HG03565 (cell line): ENCODE measurements around the gene CCDC91.
"Not testable (repeated sequence)": the region's sequence is repeated elsewhere in the genome, so short reads cannot be mapped to it uniquely, and the experiment has no call there.

Source experiments
- ATAC-seq: cut with Tn5 transposase; IDR thresholded peaks from one replicate; pipeline ENCODE4 v1.9.1; 2021; ENCODE audit warnings: mild to moderate bottlenecking, moderate library complexity; ENCODE audit not compliant: unreplicated experiment

The CCDC91 gene

DNA sequence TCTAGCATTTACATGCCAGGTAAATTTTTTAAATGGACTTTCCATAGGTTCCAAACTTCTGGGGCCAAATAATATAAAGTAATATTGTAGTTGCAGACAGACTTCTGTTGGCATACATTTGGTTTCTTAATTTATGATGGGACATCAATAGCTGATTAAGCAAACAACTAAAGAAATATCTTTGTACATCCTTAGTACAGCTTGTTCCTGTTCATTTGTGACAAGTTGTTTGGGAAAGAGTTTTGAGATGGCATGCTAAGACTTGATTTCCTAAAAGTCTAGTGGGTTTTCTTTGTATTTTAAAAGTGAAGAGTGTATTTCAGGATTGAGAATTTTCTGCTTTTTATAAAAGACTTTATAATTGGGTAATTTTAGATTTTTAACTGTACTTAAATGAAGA lies 41.0 kb downstream of the CCDC91 start:
- ATAC-seq: no peak

DNA sequence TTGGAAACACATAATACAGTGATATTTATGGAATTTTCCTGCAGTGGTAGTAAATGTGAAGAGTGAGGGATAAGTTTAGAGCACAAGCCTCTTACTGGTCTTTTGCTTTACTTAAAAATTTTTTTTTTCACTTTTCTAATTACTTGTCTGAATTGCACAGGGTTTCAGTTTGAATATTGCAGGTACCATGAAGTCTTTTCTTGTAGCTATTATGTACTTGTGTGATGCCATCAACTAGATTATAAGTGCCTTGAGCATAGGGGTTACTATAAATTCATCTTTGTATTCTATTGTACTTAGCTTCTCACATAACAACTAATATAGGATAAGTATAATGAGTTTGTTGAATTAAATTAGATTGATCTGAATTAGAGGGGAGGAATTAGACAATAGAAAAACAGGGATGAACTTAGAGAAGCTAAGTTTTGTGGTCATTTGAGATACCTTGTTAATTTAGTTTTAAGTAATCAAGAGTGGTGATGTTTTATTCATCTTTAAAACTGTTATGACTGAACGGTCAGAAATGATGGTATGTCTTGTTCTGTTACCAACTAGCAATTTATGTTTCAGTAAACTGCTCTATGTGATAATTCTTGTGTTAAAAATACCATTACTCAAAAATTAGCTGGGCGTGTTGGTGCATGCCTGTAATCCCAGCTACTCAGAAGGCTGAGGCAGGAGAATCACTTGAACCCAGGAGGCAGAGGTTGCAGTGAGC lies 42.1 kb downstream of the CCDC91 start:
- peak; percentile 43 for ATAC-seq

DNA sequence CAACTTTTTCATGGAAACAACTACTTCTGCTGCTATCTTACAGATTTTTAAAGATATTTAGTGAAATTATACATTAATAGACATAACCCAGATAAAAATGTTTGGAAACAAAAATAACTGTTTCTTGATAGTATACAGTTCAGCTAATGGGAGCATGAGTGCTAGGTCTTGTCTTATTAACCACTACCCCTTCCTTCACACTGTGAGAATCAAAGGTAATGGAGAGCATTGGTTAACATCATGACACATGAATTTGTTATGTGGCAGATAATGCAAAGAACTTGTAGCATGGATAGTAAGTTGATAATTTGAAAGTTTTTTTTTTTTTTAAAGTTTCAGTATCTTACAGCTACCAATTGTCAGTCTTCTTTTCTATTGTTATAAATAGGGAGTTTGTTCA lies 44.2 kb downstream of the CCDC91 start:
- no peak for ATAC-seq

DNA sequence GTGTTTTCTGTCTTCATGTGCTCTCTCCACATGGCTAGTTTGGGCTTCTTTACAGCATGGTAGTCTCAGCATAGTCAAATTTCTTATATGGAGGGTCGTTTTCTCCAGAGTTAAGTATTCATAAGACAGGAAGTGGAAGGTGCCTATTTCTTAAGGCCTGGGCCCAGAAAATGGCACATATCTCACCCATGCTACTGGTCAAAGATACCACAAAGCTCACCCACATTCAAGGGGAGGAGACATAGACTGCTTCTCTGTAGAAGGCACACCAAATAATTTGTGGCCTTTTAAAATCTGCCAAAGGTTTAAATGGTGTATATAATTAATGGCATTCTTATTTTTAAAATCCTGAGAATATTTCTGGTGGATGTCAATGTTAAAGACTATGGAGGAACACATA lies 44.8 kb downstream of the CCDC91 start:
- no peak for ATAC-seq

DNA sequence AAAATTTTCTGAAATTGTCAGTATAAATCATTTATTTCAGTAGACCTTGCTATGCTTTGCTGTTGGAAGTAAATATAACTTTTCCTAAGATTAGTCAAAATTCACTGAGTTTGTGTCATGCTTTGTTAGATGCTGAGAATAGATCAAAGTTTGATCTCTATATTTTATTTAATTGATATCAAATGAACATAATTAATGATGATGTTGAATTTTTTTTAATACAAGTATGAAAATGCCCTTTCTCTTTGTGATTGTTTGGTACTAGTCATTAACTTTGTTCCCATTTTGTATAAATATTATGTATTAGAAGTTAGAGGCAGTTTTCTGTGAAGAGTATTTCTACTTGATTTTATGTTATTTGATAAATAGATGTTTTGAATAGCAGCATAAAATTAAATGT lies 45.7 kb downstream of the CCDC91 start:
- ATAC-seq: no peak

DNA sequence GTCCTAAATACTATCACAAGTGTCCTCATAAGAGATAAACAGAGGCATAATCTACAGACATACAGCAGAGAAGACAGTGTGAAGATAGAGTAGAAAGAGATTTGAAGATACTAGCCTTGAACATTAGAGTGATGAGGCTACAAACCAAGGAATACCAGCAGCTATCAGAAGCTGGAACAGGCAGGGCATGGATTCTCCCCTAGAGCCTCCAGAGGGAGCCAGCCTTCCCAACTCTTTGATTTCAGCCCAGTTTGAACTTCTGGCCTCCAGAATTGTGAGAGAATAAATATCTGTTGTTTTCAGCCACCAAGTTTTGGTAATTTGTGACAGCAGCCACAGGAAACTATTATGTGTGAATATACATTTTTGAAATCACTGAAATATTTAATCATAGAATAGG lies 47.2 kb downstream of the CCDC91 start:
- no peak for ATAC-seq

DNA sequence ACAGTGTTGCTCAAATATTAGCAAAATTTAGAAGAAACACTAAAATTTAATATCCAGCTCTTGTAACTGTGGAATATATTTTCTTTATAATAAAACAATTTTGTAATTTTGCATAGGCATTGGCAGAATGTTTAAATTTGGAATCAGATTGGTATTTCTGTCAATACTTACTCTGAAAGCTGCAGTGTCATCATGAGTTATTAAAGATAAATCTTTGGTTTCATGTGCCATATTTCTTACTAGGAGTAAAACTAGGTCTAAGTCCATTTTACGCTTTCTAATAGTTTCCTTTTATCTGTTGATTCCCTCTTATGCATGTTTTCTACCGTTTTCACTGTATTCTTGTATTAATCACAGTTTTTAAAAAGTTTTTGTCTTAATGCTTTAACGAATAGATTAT lies 49.7 kb downstream of the CCDC91 start:
- ATAC-seq: no peak

DNA sequence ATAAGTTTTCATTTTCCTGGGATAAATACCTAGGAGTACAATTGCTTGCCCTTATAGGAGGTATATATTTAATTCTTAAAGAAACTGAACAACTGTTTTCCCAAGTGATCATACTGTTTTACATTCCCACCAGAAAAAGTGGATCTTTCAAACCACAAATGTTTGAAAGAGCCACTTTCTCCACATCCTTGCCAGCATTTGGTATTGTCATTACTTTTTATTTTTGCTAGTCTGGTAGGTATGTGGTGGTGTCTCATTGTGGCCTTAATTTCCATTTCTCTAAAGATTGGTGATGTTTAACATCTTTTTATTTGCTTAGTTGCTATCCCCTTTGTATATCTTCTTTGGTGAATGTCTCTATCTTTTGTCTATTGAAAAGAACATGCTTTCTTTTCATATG lies 50.6 kb downstream of the CCDC91 start:
- no peak for ATAC-seq

DNA sequence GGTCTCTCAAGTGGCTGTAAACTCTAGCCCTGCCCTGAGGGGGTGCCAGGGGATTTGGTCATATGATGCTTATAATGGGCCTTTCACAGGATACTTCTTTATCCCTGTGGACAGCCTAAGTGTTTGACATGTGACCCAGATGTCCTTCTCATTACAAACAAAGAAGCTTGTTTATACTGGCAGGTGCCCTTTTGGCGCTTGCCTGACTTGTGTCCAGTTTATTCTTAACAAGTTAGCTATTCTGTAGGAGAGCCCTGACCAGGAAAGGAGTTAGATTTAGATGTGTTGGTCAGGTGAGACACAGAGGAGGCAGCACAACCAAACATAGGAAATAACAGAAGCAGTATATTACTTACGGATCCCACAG lies 51.9 kb downstream of the CCDC91 start:
- no peak for ATAC-seq

DNA sequence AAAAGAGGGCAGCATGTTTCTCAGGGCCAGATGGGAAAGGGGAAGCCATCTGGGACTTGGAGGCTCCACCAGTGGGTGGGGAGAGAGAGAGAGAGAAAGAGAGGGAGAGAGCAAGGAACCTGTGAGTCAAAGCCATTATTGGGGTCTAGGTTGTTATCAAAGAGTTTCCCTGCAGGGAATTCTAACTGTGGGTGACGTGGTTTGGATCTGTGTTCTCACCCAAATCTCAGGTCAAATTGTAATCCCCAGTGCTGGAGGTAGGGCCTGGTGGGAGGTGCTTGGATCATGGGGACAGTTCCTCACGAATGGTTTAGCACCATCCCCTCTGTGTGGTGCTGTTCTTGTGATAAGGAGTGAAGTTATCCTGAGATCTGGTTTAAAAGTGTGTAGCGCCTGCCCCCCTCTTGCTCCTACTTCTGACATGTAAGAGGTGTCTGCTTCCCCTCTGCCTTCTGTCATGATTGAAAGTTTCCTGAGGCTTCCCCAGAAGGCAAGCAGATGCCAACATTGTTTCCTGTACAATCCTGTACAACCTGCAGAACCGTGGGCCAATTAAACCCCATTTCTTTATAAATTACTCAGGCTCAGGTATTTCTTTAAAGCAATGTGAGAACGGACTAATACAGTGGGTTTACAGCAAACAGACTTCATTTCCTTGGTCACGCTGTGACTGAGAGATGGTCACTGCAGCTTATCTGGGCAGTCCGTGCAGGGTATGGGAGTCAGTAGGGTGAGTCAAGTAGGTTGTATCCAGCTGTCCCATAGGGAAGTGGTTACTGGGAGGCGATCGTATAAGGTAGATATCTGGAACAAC lies 52.4 kb downstream of the CCDC91 start:
- no peak for ATAC-seq

DNA sequence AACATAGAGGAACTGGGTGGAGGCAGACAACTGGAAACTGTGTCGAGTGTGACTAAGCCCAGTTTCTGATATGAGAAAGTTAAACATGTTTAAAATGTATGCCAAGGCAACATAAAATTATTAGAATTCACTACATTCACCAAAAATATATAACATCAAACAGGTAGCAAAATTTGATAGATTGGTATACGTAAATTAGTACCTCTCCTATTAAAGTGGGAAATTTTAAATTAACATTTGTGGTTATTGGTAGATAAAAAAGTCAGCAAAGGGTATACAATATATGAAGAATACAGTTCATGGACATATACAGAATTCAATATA lies 53.0 kb downstream of the CCDC91 start:
- no peak for ATAC-seq

DNA sequence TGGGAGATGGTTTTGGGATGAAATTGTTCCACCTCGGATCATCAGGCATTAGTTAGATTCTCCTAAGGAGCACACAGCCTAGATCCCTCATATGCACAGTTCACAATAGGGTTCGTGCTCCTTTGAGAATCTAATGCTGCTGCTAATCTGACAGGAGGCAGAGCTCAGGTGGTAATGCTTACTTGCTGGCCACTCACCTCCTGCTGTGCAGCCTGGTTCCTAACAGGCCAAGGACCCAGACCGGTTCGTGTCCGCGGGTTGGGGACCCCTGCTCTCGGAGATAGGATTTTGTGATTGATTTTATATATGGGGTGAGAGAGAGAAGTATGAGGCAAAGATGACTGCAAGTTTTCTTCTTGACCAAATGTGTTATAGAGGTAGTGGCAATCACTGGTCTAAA lies 57.5 kb downstream of the CCDC91 start:
- ATAC-seq: no peak

DNA sequence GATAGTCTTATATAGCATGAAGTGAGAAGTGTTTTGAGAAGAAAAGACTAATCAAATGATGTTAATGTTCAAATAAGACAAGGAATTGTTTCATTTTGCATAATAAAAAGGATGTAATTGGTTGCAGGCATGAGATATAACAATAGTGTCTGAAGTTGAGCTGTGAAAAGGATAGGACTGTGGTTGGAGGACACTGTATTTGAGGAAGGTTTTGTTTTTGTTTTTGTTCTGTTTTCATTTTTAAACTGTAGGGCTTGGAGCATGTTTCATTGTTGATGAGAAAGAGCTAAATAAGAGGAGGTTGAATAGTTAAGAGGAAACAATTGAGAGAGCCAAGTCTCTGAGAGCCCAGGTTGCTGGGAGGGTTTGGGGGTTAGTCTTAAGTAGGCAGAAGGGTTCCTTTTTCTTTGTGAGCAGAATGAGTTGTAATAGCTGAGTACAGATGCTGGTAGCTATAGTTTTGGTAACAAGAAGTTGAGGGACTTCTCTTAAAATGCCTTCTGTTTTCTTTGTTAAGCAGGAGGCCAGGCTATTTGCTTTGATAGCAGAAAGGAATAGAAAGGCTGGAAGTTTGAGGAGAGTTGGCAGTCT lies 58.4 kb downstream of the CCDC91 start:
- no peak for ATAC-seq

DNA sequence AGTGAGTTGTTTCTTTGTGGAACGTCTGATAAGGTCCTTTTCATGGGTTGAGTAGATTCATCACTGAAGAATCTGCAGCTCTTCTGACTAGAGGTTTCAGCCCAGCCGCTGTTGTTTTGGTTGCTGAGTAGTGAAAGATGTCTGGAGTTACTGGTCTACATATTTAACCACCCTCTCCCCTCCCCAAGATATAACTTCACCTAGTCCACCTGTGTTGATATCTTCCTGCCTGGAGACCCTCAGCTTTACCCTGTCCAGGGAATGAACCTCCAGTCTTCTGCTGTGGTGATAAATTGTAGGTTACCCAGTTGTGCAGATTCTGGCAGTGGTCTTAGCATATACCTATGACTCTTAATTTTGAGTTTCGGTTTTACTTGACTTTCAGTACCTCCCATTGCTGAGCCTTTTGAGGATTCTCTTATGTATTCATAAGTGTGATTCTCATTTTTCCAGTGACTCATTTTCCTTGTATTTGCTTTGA lies 62.9 kb downstream of the CCDC91 start:
- ATAC-seq: peak; percentile 94

DNA sequence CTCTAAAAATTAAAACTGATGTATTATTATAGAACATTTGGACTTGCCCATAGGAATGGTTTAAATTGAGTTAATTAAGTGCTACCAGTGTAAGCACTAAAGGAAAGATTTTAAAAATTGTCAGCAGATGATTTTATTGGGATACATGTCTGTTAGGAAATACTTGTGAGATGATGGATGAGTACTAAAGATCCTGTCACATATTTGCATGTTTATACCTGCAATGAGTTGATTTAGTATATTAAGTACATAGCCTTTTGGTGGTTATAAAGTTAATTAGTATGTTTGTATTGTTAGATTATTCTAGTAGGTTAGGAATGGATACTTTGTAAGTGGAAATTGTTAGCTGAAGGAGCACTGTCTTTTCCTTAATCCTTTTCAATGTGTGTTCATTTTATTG lies 67.2 kb downstream of the CCDC91 start:
- no peak for ATAC-seq

DNA sequence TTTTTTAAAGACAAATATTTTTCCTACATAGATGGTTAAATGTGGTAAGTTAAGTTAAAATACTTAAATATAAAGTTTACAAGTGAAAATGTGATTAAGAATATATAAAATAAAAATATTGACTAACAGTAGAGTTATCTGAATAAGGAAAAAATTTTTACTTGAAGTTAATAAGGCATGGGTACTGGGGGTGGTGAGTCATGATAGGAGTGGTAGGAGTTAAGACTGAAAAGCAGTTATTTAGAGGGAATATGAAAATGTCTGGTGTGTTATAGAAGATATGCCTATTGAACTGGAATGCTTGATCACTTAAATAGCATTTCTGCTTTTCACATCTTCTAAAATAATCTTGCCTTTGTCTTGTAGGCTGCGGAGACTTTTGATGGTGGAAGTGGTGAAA lies 68.7 kb downstream of the CCDC91 start:
- ATAC-seq: no peak

DNA sequence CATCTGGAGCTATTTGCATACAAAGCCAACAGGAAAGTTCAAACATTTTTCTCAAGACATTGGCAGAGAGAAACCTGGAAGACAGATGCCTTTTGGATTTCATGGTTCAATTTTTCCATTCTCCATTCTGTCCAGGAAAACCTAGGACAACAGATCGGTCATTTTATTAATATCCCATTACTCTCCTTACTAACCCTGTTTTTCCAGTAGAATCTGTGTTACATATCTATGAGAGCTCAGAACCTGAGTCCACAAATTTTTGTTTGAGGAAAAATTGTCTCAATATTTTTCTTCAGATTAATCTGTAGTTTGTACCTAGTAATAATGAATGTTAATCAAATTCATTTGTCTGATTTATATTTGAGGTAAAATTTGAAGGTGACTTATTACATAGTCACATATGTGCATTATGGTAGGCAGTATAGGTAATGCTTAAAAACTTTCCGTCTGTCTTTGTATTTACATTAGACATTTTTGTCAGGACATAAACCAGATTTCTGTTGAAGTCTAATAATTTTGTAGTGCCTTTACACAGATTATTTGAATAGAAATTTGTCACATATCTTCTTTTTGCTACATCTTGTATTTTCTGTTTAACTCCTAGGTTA lies 75.3 kb downstream of the CCDC91 start:
- ATAC-seq: no peak

DNA sequence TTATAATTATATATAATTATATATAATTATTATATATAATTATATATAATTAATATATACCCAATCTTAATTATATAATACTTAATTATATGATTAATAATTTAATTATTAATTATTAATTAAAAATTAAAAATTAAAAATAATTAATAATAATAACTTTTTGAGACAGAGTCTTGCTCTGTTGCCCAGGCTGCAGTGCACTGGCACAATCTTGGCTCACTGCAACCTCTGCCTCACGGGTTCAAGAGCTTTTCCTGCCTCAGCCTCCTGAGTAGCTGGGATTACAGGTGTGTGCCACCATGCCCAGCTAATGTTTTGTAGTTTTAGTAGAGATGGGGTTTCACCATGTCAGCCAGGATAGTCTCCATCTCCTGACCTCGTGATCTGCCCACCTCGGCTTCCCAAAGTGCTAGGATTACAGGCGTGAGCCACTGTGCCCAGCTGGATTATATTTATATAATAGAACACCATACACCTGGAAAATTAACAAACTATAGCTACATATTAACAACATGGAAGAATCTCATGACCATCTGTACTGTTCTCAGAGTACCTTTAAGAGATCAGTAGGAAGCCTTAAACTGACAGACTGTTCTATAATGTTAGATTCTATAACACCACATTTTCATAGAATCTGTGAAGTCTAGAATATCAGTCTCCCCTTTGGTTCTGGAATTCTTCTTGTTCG lies 77.8 kb downstream of the CCDC91 start:
- ATAC-seq: not testable (repeated sequence)

DNA sequence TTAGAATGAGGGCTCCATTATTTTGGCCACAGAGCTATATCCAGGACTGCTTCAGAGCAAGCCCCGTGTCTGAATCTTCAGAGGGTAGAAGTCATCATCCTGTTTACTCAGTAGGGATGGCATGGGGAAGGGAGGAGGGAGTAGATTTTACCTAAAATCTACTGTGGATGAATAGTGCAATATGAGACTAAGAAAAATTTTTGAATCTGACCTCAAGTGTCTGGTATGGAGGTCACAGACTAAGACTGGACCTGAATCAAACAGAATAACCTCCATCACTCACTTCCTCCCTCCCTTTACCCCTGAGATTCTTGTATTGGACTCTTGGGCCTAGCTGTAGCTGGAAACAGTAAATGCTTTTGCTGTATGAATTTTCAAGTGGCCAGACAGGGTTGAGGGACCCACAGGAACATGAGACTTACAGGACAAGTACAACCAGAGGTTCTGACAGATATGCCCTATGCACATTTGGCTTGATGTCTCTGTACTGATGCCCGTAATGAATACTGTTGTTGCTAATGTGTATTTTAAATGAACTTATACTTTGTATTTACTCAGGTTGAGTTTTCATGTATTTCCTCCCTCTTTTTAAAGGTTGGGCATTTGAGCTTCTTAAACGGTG lies 78.5 kb downstream of the CCDC91 start:
- ATAC-seq: no peak

DNA sequence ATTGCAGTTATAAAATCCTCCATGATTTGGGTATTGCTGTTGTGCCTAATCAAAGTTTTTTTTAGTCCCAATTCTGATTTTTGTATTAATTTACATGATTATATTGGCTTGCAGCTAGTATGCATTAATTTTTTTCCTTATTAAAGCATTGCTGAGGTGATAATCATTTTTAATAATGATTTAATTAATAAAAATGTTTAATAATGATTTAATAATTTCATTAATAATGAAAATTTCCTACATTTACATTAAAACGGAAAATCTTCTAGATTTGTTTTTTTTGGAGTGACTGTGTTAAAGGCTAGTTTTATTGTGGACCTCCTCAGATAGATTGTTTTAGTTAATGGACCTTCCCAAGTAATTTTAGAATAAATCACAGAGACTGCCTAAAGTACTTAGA lies 79.6 kb downstream of the CCDC91 start:
- ATAC-seq: no peak

DNA sequence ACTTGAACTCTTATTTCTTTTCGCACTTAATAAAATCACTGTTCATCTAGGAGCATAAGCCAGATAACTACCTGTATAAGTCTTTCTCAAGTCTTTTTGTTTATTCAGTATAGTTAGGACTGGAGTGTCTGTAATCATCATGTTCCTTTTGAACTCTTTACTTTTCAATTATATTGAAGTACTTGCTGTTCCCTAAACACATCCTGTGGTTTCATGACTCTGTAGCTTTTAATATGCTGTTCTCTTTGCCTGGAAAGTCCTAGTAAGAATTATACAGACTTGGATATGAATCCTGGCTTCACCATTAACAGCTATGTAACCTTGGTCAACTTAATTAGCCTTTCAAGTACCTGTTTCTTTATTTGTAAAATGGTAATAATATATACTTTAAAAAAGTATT lies 88.2 kb downstream of the CCDC91 start:
- ATAC-seq: no peak
